ENCODE data around the gene RBX1.

- TF ChIP-seq, protein P1, sequence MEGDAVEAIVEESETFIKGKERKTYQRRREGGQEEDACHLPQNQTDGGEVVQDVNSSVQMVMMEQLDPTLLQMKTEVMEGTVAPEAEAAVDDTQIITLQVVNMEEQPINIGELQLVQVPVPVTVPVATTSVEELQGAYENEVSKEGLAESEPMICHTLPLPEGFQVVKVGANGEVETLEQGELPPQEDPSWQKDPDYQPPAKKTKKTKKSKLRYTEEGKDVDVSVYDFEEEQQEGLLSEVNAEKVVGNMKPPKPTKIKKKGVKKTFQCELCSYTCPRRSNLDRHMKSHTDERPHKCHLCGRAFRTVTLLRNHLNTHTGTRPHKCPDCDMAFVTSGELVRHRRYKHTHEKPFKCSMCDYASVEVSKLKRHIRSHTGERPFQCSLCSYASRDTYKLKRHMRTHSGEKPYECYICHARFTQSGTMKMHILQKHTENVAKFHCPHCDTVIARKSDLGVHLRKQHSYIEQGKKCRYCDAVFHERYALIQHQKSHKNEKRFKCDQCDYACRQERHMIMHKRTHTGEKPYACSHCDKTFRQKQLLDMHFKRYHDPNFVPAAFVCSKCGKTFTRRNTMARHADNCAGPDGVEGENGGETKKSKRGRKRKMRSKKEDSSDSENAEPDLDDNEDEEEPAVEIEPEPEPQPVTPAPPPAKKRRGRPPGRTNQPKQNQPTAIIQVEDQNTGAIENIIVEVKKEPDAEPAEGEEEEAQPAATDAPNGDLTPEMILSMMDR (IDR thresholded peaks at IDR 0.05), result no peak
- TF ChIP-seq POLR2A (IDR thresholded peaks at IDR 0.05), result no peak
Observed at GRCh38 chr22:40953471-40953870, 2.3 kb downstream of the RBX1 start.
